Adipocyte (in vitro differentiated cells): ENCODE data around the gene ANG.
"Not testable (repeated sequence)": the region's sequence is repeated elsewhere in the genome, so short reads cannot be mapped to it uniquely, and the experiment has no call there.

Experiments used
- DNase-seq: peaks from one replicate; pipeline ENCODE4 v3.0.0-alpha.2; 2015; ENCODE audit warnings: low read depth
- H3K27me3 ChIP-seq: replicated peaks from 2 replicates; pipeline ENCODE4 v1.7.0; 2013; ENCODE audit warnings: mild to moderate bottlenecking, low read length, moderate library complexity; ENCODE audit not compliant: control insufficient read depth, insufficient read depth
- H3K36me3 ChIP-seq: 2 replicates; pipeline ENCODE4 v1.7.0; 2013; ENCODE audit warnings: low read length, mild to moderate bottlenecking, moderate library complexity; ENCODE audit not compliant: control insufficient read depth, insufficient read depth, severe bottlenecking
- H3K4me1 ChIP-seq: 2 replicates; pipeline ENCODE4 v1.7.0; 2013; ENCODE audit warnings: mild to moderate bottlenecking, low read length, moderate library complexity; ENCODE audit not compliant: control insufficient read depth, insufficient read depth
- H3K4me3 ChIP-seq: 2 replicates; pipeline ENCODE4 v1.7.0; 2013; ENCODE audit warnings: mild to moderate bottlenecking, low read length, moderate library complexity
- H3K9ac ChIP-seq: 2 replicates; pipeline ENCODE4 v1.7.0; 2013; ENCODE audit warnings: mild to moderate bottlenecking, low read length, moderate library complexity
- H3K9me3 ChIP-seq: 2 replicates; pipeline ENCODE4 v1.7.0; 2013; ENCODE audit warnings: mild to moderate bottlenecking, low read length, moderate library complexity; ENCODE audit not compliant: control insufficient read depth

Gene ANG

GRCh38 chr14:20658246-20658645 lies 30.3 kb upstream of the ANG start:
- DNase-seq = no peak

GRCh38 chr14:20659336-20659735 lies 29.2 kb upstream of the ANG start:
- Histone ChIP-seq H3K27me3 (peaks cover 77% of the 10 kb centered on the region), H3K9me3 (no peaks in the 10 kb centered on the region), H3K9ac (no peak overlapping the region), H3K4me1 (peaks cover 5% of the 10 kb centered on the region), H3K36me3 (no peaks in the 10 kb centered on the region), H3K4me3 (no peak overlapping the region)
- no peak for DNase-seq

More at GRCh38 chr14:20658246-20658645, 30.3 kb upstream of the ANG start:
- H3K9ac ChIP-seq = no peak overlapping the region
- H3K27me3 ChIP-seq = peaks cover 74% of the 10 kb centered on the region
- no peaks in the 10 kb centered on the region for H3K9me3 ChIP-seq
- H3K4me3 ChIP-seq = no peak overlapping the region
- peaks cover under 1% of the 10 kb centered on the region for H3K4me1 ChIP-seq
- H3K36me3 ChIP-seq = no peaks in the 10 kb centered on the region

DNA sequence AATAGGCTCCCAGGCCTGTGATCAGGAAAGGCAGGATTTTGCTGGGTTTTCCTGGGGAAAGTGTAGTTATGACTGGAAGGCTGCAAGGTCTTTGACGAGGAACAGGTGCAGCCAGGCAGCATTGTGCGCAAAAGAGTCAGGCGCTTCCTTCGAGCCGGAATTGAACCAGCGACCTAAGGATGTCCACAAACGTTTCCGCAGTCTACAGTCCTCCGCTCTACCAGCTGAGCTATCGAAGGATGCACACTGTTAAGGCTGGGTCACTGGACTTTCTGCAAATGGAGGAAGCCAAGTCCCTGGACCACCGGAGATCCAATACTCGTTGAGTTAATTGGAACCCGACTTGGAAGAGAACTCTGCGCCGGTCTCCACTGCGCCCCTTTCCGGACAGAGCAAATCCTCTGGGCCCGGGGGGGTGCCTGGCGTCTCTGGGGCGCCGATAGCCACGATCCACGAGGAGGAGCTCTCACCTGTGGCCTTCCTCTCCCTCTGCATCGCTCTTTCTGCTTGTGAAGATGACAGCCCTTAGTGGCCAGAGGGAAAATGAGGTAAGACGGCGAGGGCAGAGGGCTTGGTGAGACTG lies 28.7 kb upstream of the ANG start:
- H3K27me3 ChIP-seq = peaks cover 79% of the 10 kb centered on the region

GRCh38 chr14:20661197-20661596 lies 27.4 kb upstream of the ANG start:
- Histone ChIP-seq H3K4me3 (no peak overlapping the region), H3K27me3 (peaks cover 69% of the 10 kb centered on the region), H3K9ac (no peak overlapping the region), H3K36me3 (no peaks in the 10 kb centered on the region), H3K9me3 (no peaks in the 10 kb centered on the region), H3K4me1 (peaks cover 5% of the 10 kb centered on the region)
- DNase-seq = no peak

More for the DNA sequence above, 28.7 kb upstream of the ANG start:
- no peak for DNase-seq
- Histone ChIP-seq H3K9ac (no peak overlapping the region), H3K9me3 (no peaks in the 10 kb centered on the region), H3K4me1 (peaks cover 5% of the 10 kb centered on the region), H3K36me3 (no peaks in the 10 kb centered on the region), H3K4me3 (no peak overlapping the region)

GRCh38 chr14:20662968-20663732 lies 25.4 kb upstream of the ANG start:
- peak; percentile 33 for DNase-seq
- Histone ChIP-seq H3K27me3 (peaks cover 62% of the 10 kb centered on the region), H3K4me1 (peaks cover 5% of the 10 kb centered on the region), H3K9me3 (no peaks in the 10 kb centered on the region), H3K9ac (no peak overlapping the region), H3K4me3 (peak overlapping the region; percentile 45), H3K36me3 (no peaks in the 10 kb centered on the region)

GRCh38 chr14:20666400-20666961 lies 22.1 kb upstream of the ANG start:
- H3K4me1 ChIP-seq, H3K9me3 ChIP-seq, H3K36me3 ChIP-seq, DNase-seq, H3K9ac ChIP-seq, H3K4me3 ChIP-seq: not testable (repeated sequence)
- peaks cover 43% of the 10 kb centered on the region for H3K27me3 ChIP-seq

DNA sequence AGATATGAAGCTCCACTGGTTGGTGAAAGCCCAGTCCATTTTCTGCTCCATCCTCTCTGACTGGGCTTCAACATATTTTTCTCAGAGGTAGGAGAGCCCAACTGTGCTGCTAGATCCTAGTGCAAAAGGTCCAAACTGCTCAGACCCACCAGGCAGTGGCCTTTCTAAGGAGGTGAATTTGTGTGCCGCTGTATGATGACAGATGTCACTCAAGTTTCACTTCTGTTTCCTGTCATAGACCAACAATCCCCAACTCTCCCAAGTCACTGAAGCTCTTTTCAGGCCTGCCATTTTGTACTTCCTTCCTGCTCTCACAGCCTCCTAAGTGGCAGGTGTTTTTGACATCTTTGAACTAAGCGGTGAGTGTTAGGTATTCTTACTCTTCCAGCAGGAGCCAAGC lies 20.6 kb upstream of the ANG start:
- no peak for DNase-seq
- Histone ChIP-seq H3K36me3 (no peaks in the 10 kb centered on the region), H3K27me3 (peaks cover 45% of the 10 kb centered on the region), H3K9ac (no peak overlapping the region), H3K4me3 (no peak overlapping the region), H3K9me3 (no peaks in the 10 kb centered on the region), H3K4me1 (peaks cover 5% of the 10 kb centered on the region)

- Histone ChIP-seq H3K9me3 (no peaks in the 10 kb centered on the region), H3K4me1 (no peaks in the 10 kb centered on the region), H3K9ac (no peak overlapping the region), H3K27me3 (peaks cover 42% of the 10 kb centered on the region), H3K4me3 (no peak overlapping the region), H3K36me3 (no peaks in the 10 kb centered on the region)
- DNase-seq = no peak
These were observed 19.6 kb upstream of the ANG start for GRCh38 chr14:20668969-20669368.

DNA sequence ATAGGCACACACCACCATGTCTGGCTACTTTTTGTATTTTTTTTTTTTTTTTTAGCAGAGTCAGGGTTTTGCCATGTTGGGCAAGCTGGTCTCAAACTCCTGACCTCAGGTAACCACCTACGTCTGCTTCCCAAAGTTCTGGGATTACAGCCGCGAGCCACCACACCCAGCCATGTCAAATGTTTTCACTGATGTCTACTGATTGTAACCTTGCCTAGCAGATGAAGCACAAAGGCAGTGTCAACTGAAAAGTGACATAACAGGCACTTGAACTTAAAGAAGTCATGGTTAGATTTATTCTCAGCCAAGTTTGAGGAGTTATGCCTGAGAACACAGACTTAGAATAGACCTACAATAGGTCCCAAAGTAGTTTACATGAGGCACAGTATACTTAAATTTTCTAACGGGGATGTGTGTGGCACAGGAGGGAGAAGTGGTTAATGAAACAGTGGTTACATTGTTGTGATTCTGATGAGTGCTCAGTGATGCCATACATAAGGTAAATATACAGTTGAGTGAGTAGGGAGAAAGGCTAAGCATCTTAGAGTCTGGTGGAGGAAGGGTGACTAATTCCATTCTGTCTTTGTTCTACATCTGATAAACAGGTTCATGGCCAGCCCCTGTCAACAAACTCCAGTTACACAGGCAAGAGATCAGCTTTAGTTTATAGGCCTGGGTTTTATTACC lies 16.8 kb upstream of the ANG start:
- peaks cover 54% of the 10 kb centered on the region for H3K27me3 ChIP-seq
- no peak overlapping the region for H3K9ac ChIP-seq
- no peaks in the 10 kb centered on the region for H3K4me1 ChIP-seq
- no peak for DNase-seq
- no peak overlapping the region for H3K4me3 ChIP-seq
- no peaks in the 10 kb centered on the region for H3K9me3 ChIP-seq
- H3K36me3 ChIP-seq = no peaks in the 10 kb centered on the region

- no peak overlapping the region for H3K4me3 ChIP-seq
- H3K9ac ChIP-seq = no peak overlapping the region
- H3K36me3 ChIP-seq = no peaks in the 10 kb centered on the region
- DNase-seq = no peak
- peaks cover 3% of the 10 kb centered on the region for H3K4me1 ChIP-seq
- no peaks in the 10 kb centered on the region for H3K9me3 ChIP-seq
- H3K27me3 ChIP-seq = peaks cover 36% of the 10 kb centered on the region
These were observed 12.9 kb upstream of the ANG start for GRCh38 chr14:20675669-20676068.

DNA sequence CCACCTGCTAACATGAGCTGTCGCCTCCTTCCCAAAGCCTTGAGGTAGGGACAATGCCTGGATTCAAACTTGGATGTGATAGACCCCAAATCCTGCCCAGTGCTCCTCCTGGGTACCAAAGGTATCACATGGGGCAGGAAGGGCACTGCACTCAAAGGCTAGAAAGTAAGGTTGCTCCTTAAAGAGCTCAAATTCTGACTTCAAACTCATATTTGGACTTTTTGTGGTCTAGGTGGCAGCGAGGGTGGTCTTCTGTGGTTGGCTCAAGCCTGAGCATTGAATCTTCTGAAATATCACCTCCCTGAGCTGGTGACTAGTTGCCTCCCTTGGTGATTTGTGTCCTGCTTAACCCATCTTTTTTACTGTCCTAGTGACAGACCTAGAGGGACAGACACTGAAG lies 12.5 kb upstream of the ANG start:
- DNase-seq = no peak
- peaks cover 36% of the 10 kb centered on the region for H3K27me3 ChIP-seq
- no peak overlapping the region for H3K4me3 ChIP-seq
- H3K36me3 ChIP-seq = no peaks in the 10 kb centered on the region
- no peak overlapping the region for H3K9ac ChIP-seq
- peaks cover 7% of the 10 kb centered on the region for H3K4me1 ChIP-seq
- H3K9me3 ChIP-seq = no peaks in the 10 kb centered on the region
